Upper lobe of left lung (tissue), 6 donors: Measurements from ENCODE around the gene C6orf47. TPM values are rescaled to one million over a fixed set of nuclear protein-coding genes. Genes with fewer than 3 reads are reported as not detected.

Experiments used
- ATAC-seq, 2 donors: fragments of 200-7000 bp; cut with Tn5 transposase; one replicate each; pipeline ENCODE4 v1.9.1; 2022; ENCODE audit warnings: mild to moderate bottlenecking in 2 of 2, moderate library complexity in 2 of 2; ENCODE audit not compliant: low FRiP score in 2 of 2
- DNase-seq, 2 donors: peaks; one replicate each; pipeline ENCODE4 v3.0.0-alpha.2; 2019 to 2020
- H3K27ac ChIP-seq, 4 donors: fragments of 200-600 bp; sonication (generic); one replicate each; pipeline ENCODE4 v1.5.1; 2016 to 2019
- H3K27me3 ChIP-seq, 4 donors: fragments of 200-600 bp; sonication (generic); one replicate each; pipeline ENCODE4 v1.5.1; 2017 to 2019
- H3K36me3 ChIP-seq, 4 donors: fragments of 200-600 bp; sonication (generic); one replicate each; pipeline ENCODE4 v1.5.1; 2016 to 2019
- H3K4me1 ChIP-seq, 4 donors: fragments of 200-600 bp; sonication (generic); one replicate each; pipeline ENCODE4 v1.5.1; 2018 to 2019
- H3K4me3 ChIP-seq, 4 donors: fragments of 200-600 bp; sonication (generic); one replicate each; pipeline ENCODE4 v1.5.1; 2017 to 2019; ENCODE audit warnings: mild to moderate bottlenecking in 2 of 4, moderate library complexity in 1 of 4
- H3K9me3 ChIP-seq, 4 donors: fragments of 200-600 bp; sonication (generic); one replicate each; pipeline ENCODE4 v1.5.1; 2018 to 2019
- CTCF ChIP-seq, 6 experiments: fragments of 450-650 bp in 4 of 6; fragments of 200-600 bp in 2 of 6; sonication (generic) in 2 of 6; IDR thresholded peaks; one replicate each; pipeline ENCODE4 v1.5.1; 2016 to 2019; ENCODE audit warnings: antibody characterized with exemption in 6 of 6
- EP300 ChIP-seq, 4 donors: sonication (generic); formaldehyde crosslinking; IDR thresholded peaks; one replicate each; pipeline ENCODE4 v1.5.1; 2017; ENCODE audit warnings: antibody characterized with exemption in 4 of 4, control low read depth in 2 of 4
- POLR2A ChIP-seq, 4 donors: fragments of 450-650 bp; IDR thresholded peaks; one replicate each; pipeline ENCODE4 v1.5.1; 2016 to 2017; ENCODE audit warnings: antibody characterized with exemption in 4 of 4, mild to moderate bottlenecking in 2 of 4
- POLR2AphosphoS5 ChIP-seq, 2 donors: sonication (generic); formaldehyde crosslinking; IDR thresholded peaks; one replicate each; pipeline ENCODE4 v1.5.1; 2017; ENCODE audit warnings: antibody characterized with exemption in 2 of 2
- WGBS, 2 donors: methylation state at CpG; one replicate each; pipeline ENCODE4 v1.1.5; 2017 to 2018; 5-methylcytosine and 5-hydroxymethylcytosine counted together
- total RNA-seq, 6 donors: library from RNA; depleted of rRNA in 4 of 6; stranded (reverse); fragments of >200 nt in 4 of 6; gene quantifications; one replicate each; pipeline versions ENCODE4 v1.1.0 to v1.2.1, GENCODE V29; 2016 to 2021
- donor health status: DM: no; HTN: no; CAD: no; lungs with moderate emphysema.
- donor health status: DM: no; HTN: yes; CAD: no; lungs with severe emphysema.

The C6orf47 gene
- total RNA-seq, 6 donors from 2014 or later = 25.0 to 30.1 (median 28.4) TPM

DNA sequence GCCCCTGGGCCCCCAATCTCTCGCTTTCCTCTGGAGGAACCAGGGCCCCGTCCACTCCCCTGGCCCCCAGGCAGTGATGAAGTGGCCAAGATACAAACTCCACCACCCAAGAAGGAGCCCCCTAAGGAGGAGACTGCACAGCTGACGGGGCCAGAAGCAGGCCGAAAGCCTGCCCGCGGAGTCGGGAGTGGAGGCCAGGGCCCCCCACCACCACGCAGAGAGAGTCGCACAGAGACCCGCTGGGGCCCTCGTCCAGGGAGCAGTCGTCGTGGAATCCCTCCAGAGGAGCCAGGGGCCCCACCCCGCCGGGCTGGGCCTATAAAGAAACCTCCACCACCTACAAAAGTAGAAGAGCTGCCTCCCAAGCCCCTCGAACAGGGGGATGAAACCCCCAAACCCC lies 29.4 kb downstream of the C6orf47 start:
- WGBS, 2 donors = 87 to 89% methylated on average over 3 to 16 of the region's 16 CpGs

DNA sequence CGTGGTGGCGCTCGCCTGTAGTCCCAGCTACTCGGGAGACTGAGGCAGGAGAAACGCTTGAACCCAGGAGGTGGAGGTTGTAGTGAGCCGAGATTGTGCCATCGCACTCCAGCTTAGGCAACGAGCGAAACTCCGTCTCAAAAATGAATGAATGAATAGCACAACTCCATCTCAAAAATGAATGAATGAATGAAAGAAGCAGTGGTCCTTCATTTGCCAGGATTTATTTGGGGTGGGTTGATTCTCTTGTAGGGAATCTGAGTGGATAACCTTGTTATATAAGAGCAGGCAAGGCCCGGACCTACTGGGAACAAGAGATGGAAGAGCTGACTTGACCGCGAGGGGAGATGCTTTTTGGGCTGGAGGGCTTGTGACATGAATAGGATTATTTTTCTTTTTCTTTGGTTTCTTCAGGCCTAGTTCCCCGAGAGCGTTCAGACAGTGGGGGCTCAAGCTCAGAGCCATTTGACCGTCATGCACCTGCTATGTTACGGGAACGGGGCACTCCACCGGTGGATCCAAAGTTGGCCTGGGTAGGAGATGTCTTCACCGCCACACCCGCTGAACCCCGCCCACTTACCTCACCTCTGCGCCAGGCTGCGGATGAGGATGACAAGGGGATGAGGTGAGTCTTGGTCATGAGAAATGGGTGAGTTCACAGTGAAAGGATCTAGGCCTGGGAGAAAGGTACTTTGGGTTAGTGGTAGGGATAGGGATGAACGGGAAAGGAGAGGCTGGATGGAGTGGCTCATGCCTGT lies 30.2 kb downstream of the C6orf47 start:
- WGBS, 2 donors = 93 to 94% methylated on average over 25 of the region's 25 CpGs

More for the DNA sequence above, 29.4 kb downstream of the C6orf47 start:
- Histone ChIP-seq H3K9me3 (no peaks in the 10 kb centered on the region), H3K27ac (no peak overlapping the region), H3K27me3 (no peaks in the 10 kb centered on the region), H3K36me3 (peaks cover 65 to 100% (median 100%) of the 10 kb centered on the region in 4 donors), H3K4me1 (no peaks in the 10 kb centered on the region), H3K4me3 (no peak overlapping the region)
- TF ChIP-seq POLR2A (IDR thresholded peaks at IDR 0.05) (no peak), CTCF (IDR thresholded peaks at IDR 0.05) (no peak)
- DNase-seq (peak in 1 of 2 donors; percentile 61), ATAC-seq (no peak)

DNA sequence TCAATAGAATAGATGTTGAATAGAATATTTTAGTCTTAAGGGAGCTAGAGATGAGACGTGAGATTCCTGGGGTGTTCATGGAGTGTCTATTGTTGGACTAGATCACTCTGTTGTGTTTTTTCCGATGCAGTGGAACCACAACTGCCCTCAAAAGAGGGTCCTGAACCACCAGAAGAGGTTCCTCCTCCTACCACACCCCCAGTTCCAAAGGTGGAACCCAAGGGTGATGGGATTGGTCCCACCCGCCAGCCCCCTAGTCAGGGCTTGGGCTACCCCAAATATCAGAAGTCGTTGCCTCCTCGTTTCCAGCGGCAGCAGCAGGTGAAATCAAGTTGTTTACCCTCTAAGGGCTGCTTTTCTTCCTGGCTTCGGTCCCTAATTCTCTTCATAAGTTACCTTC lies 31.6 kb downstream of the C6orf47 start:
- no peak overlapping the region for H3K27ac ChIP-seq
- WGBS, 2 donors = 88 to 93% methylated on average over 7 of the region's 7 CpGs
- ATAC-seq (no peak), DNase-seq (no peak)
- H3K9me3 ChIP-seq = no peaks in the 10 kb centered on the region
- TF ChIP-seq POLR2A (IDR thresholded peaks at IDR 0.05) (no peak), POLR2AphosphoS5 (IDR thresholded peaks at IDR 0.05) (no peak), CTCF (IDR thresholded peaks at IDR 0.05) (no peak), EP300 (IDR thresholded peaks at IDR 0.05) (no peak)
- H3K27me3 ChIP-seq = no peaks in the 10 kb centered on the region
- H3K4me1 ChIP-seq = no peaks in the 10 kb centered on the region
- H3K36me3 ChIP-seq = peaks cover 71 to 100% (median 100%) of the 10 kb centered on the region in 4 donors
- no peak overlapping the region for H3K4me3 ChIP-seq

More for the DNA sequence above, 30.2 kb downstream of the C6orf47 start:
- ATAC-seq = peak in 1 of 2 donors; percentile 15
- Histone ChIP-seq H3K27me3 (no peaks in the 10 kb centered on the region), H3K4me1 (no peaks in the 10 kb centered on the region), H3K27ac (no peak overlapping the region), H3K4me3 (no peak overlapping the region), H3K9me3 (no peaks in the 10 kb centered on the region), H3K36me3 (peaks cover 66 to 100% (median 100%) of the 10 kb centered on the region in 4 donors)
- TF ChIP-seq CTCF (IDR thresholded peaks at IDR 0.05) (no peak), POLR2AphosphoS5 (IDR thresholded peaks at IDR 0.05) (no peak), EP300 (IDR thresholded peaks at IDR 0.05) (no peak), POLR2A (IDR thresholded peaks at IDR 0.05) (no peak)
- no peak for DNase-seq

DNA sequence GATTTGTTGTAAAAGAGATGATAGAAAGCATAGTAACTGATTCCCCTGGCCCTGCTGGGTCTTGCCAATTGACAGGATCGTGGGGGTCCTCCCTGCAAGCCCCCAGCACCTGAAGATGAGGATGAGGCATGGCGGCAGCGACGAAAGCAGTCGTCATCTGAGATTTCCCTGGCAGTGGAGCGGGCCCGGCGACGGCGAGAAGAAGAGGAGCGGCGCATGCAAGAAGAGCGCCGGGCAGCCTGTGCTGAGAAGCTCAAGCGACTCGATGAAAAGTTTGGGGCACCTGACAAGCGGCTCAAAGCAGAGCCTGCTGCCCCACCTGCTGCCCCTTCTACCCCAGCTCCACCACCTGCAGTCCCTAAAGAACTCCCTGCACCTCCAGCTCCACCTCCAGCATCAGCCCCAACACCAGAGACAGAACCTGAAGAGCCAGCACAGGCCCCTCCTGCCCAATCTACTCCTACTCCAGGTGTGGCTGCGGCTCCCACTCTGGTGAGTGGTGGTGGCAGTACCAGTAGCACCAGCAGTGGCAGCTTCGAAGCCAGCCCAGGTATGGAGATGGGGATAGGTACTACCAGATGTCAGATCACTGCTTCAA lies 32.8 kb downstream of the C6orf47 start:
- H3K27ac ChIP-seq = no peak overlapping the region
- no peak for ATAC-seq
- peaks cover 0 to 4% (median 2%) of the 10 kb centered on the region in 4 donors for H3K4me1 ChIP-seq
- H3K27me3 ChIP-seq = no peaks in the 10 kb centered on the region
- H3K36me3 ChIP-seq = peaks cover 70 to 99% (median 95%) of the 10 kb centered on the region in 4 donors
- 95 to 98% methylated on average over 18 of the region's 19 CpGs for WGBS, 2 donors
- peak in 1 of 2 donors; percentile 72 for DNase-seq
- TF ChIP-seq POLR2A (IDR thresholded peaks at IDR 0.05) (no peak), POLR2AphosphoS5 (IDR thresholded peaks at IDR 0.05) (no peak), EP300 (IDR thresholded peaks at IDR 0.05) (no peak), CTCF (IDR thresholded peaks at IDR 0.05) (no peak)
- no peak overlapping the region for H3K4me3 ChIP-seq
- no peaks in the 10 kb centered on the region for H3K9me3 ChIP-seq
